Measurements from ENCODE around the gene MACROD2.

GRCh38 chr20:15419856-15420255 is 1424.5 kb downstream of the MACROD2 start:
- TF ChIP-seq, protein P1, sequence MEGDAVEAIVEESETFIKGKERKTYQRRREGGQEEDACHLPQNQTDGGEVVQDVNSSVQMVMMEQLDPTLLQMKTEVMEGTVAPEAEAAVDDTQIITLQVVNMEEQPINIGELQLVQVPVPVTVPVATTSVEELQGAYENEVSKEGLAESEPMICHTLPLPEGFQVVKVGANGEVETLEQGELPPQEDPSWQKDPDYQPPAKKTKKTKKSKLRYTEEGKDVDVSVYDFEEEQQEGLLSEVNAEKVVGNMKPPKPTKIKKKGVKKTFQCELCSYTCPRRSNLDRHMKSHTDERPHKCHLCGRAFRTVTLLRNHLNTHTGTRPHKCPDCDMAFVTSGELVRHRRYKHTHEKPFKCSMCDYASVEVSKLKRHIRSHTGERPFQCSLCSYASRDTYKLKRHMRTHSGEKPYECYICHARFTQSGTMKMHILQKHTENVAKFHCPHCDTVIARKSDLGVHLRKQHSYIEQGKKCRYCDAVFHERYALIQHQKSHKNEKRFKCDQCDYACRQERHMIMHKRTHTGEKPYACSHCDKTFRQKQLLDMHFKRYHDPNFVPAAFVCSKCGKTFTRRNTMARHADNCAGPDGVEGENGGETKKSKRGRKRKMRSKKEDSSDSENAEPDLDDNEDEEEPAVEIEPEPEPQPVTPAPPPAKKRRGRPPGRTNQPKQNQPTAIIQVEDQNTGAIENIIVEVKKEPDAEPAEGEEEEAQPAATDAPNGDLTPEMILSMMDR (IDR thresholded peaks at IDR 0.05) = no peak
- TF ChIP-seq POLR2A (IDR thresholded peaks at IDR 0.05) (no peak), EP300 (IDR thresholded peaks at IDR 0.05) (no peak)

Measured in ovary (tissue), 3 donors.